ENCODE results near the gene NKAIN1. TPM values are rescaled to one million over a fixed set of nuclear protein-coding genes. Genes with fewer than 3 reads are reported as not detected.

Gene NKAIN1
- total RNA-seq (2022; extraction: Qiagen RNA extraction; ENCODE audit: low read depth): 0.97 to 1.6 TPM (median 1.1 TPM) in 5 replicates

GRCh38 chr1:31239653-31240241, at the start of gene NKAIN1:
NKAIN1 (minus strand) TSS chr1:31239887; CDS start chr1:31239547, 340 bp downstream.

Other genes starting within 250 kb of the NKAIN1 start
- 23.4 to 31.4 TPM (median 30.2 TPM) in 5 replicates for gene PUM1, start 174.2 kb downstream of the NKAIN1 start, total RNA-seq (2022; extraction: Qiagen RNA extraction; ENCODE audit: low read depth)
- 40.4 to 45.9 TPM (median 44.5 TPM) in 5 replicates for gene SNRNP40, start 56.9 kb upstream of the NKAIN1 start, total RNA-seq (2022; extraction: Qiagen RNA extraction; ENCODE audit: low read depth)
- 23.7 to 27.2 TPM (median 25.2 TPM) in 5 replicates for gene ZCCHC17, start 57.1 kb upstream of the NKAIN1 start, total RNA-seq (2022; extraction: Qiagen RNA extraction; ENCODE audit: low read depth)
- not detected in 5 replicates for gene FABP3, start 133.2 kb upstream of the NKAIN1 start, total RNA-seq (2022; extraction: Qiagen RNA extraction; ENCODE audit: low read depth)
- 18.9 to 32.6 TPM (median 31.6 TPM) in 5 replicates for gene SERINC2, start 173.3 kb upstream of the NKAIN1 start, total RNA-seq (2022; extraction: Qiagen RNA extraction; ENCODE audit: low read depth)

Data from A549 treated with GW870086 at 1 μM for 4 hours (cell line).